ENCODE results near the gene TDRD7.

DNA sequence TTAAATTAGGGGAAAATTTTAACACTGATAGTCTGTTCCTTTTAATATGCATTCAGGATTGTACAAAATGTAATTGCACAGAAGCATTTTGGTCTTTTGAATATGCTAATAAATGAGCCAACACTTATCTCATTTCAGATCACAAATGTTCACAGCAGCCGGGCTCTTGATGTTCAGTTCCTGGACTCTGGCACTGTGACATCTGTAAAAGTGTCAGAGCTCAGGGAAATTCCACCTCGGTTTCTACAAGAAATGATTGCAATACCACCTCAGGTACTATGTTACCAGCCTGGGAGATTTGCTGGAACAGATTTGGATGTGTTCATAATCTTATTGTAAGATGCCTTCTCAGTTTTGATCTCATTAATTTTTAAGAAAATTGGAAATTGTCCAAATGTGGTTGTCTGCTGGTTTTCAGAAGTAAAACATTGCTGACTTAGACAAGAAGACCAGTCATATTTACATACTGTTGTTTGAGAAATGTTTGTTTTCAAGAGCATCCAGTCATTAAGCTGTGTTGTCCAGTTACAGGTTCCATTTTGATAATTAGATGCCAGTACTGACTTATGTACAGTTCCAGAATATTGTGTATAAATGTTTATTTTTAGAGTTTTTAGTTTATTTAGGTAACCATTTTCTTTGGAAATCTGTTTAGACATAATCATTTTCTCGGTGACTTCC lies 66.5 kb downstream of the TDRD7 start:
- TF ChIP-seq, protein P1, sequence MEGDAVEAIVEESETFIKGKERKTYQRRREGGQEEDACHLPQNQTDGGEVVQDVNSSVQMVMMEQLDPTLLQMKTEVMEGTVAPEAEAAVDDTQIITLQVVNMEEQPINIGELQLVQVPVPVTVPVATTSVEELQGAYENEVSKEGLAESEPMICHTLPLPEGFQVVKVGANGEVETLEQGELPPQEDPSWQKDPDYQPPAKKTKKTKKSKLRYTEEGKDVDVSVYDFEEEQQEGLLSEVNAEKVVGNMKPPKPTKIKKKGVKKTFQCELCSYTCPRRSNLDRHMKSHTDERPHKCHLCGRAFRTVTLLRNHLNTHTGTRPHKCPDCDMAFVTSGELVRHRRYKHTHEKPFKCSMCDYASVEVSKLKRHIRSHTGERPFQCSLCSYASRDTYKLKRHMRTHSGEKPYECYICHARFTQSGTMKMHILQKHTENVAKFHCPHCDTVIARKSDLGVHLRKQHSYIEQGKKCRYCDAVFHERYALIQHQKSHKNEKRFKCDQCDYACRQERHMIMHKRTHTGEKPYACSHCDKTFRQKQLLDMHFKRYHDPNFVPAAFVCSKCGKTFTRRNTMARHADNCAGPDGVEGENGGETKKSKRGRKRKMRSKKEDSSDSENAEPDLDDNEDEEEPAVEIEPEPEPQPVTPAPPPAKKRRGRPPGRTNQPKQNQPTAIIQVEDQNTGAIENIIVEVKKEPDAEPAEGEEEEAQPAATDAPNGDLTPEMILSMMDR (IDR thresholded peaks at IDR 0.05), result no peak
- no peak for TF ChIP-seq ZFX (IDR thresholded peaks at IDR 0.05; ENCODE audit: borderline replicate concordance)

All from 22Rv1 (cell line).